ENCODE data around the gene SATB2.

Gene SATB2

DNA sequence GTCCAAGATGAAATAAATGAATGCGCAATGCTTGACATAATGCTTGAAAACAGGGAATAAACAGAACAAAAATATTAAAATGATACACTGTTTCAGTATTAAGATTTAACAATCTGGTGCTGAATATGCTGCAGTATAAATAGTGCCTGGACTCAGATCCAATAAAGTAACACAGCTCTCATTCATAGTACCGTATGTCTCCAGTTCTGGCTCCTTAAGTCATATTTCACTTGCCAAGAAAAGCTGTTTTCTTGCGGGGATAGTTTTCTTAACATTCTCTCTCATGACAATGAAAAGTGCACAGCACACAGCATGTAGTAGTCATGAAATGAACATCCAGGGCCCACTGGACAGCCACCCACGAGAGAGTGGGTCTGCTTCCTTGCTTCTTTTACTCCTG lies 74.7 kb downstream of the SATB2 start:
- Histone ChIP-seq H3K36me3 (ENCODE audit: control insufficient read depth, low read length) (no peaks in the 10 kb centered on the region), H3K4me2 (ENCODE audit: low read length) (no peak overlapping the region)
- TF ChIP-seq EZH2phosphoT487 (IDR thresholded peaks at IDR 0.05; ENCODE audit: borderline replicate concordance, low read length) = no peak
- no peak for TF ChIP-seq CTCF (IDR thresholded peaks at IDR 0.05; ENCODE audit: low read depth, low read length, poor library complexity, severe bottlenecking)

GRCh38 chr2:199382091-199382490 lies 75.6 kb downstream of the SATB2 start:
- Histone ChIP-seq H3K4me1 (ENCODE audit: control insufficient read depth, low read length) (no peaks in the 10 kb centered on the region), H3F3A (ENCODE audit: control insufficient read depth, insufficient read depth) (no peaks in the 10 kb centered on the region), H3K9me2 (replicated peaks; ENCODE audit: control insufficient read depth, low read length) (no peaks in the 10 kb centered on the region), H3K4me2 (ENCODE audit: low read length) (no peak overlapping the region), H3K36me3 (ENCODE audit: control insufficient read depth, low read length) (no peaks in the 10 kb centered on the region), H3K9me3 (ENCODE audit: control insufficient read depth, insufficient read depth, low read length) (no peaks in the 10 kb centered on the region), H3K4me3 (ENCODE audit: low read length) (no peak overlapping the region), H3K27me3 (ENCODE audit: control insufficient read depth, low read length) (no peaks in the 10 kb centered on the region), H3K79me2 (ENCODE audit: control insufficient read depth, low read length) (no peaks in the 10 kb centered on the region), H3K27ac (ENCODE audit: low read depth, low read length) (no peak overlapping the region), H4K20me1 (ENCODE audit: control insufficient read depth, insufficient read depth, low read depth, low read length) (no peaks in the 10 kb centered on the region)
- TF ChIP-seq EZH2phosphoT487 (IDR thresholded peaks at IDR 0.05; ENCODE audit: borderline replicate concordance, low read length) (no peak), CTCF (IDR thresholded peaks at IDR 0.05; ENCODE audit: low read depth, low read length, poor library complexity, severe bottlenecking) (no peak)

More for the DNA sequence above, 74.7 kb downstream of the SATB2 start:
- Histone ChIP-seq H3K4me1 (ENCODE audit: control insufficient read depth, low read length) (no peaks in the 10 kb centered on the region), H3K9me3 (ENCODE audit: control insufficient read depth, insufficient read depth, low read length) (no peaks in the 10 kb centered on the region), H4K20me1 (ENCODE audit: control insufficient read depth, insufficient read depth, low read depth, low read length) (no peaks in the 10 kb centered on the region), H3F3A (ENCODE audit: control insufficient read depth, insufficient read depth) (no peaks in the 10 kb centered on the region), H3K4me3 (ENCODE audit: low read length) (no peak overlapping the region), H3K27me3 (ENCODE audit: control insufficient read depth, low read length) (no peaks in the 10 kb centered on the region), H3K79me2 (ENCODE audit: control insufficient read depth, low read length) (no peaks in the 10 kb centered on the region), H3K27ac (ENCODE audit: low read depth, low read length) (no peak overlapping the region), H3K9me2 (replicated peaks; ENCODE audit: control insufficient read depth, low read length) (no peaks in the 10 kb centered on the region)

- H3F3A ChIP-seq (ENCODE audit: control insufficient read depth, insufficient read depth) = no peaks in the 10 kb centered on the region
- H3K27me3 ChIP-seq (ENCODE audit: control insufficient read depth, low read length) = no peaks in the 10 kb centered on the region
- no peaks in the 10 kb centered on the region for H4K20me1 ChIP-seq (ENCODE audit: control insufficient read depth, insufficient read depth, low read depth, low read length)
- no peak overlapping the region for H3K4me3 ChIP-seq (ENCODE audit: low read length)
- H3K9me2 ChIP-seq (replicated peaks; ENCODE audit: control insufficient read depth, low read length) = no peaks in the 10 kb centered on the region
- no peaks in the 10 kb centered on the region for H3K4me1 ChIP-seq (ENCODE audit: control insufficient read depth, low read length)
- no peaks in the 10 kb centered on the region for H3K36me3 ChIP-seq (ENCODE audit: control insufficient read depth, low read length)
- no peak overlapping the region for H3K4me2 ChIP-seq (ENCODE audit: low read length)
- no peak overlapping the region for H3K27ac ChIP-seq (ENCODE audit: low read depth, low read length)
- TF ChIP-seq CTCF (IDR thresholded peaks at IDR 0.05; ENCODE audit: low read depth, low read length, poor library complexity, severe bottlenecking) (no peak), EZH2phosphoT487 (IDR thresholded peaks at IDR 0.05; ENCODE audit: borderline replicate concordance, low read length) (no peak)
- H3K9me3 ChIP-seq (ENCODE audit: control insufficient read depth, insufficient read depth, low read length) = no peaks in the 10 kb centered on the region
- no peaks in the 10 kb centered on the region for H3K79me2 ChIP-seq (ENCODE audit: control insufficient read depth, low read length)
These were observed 76.2 kb downstream of the SATB2 start for GRCh38 chr2:199381531-199381930.
